Stimulated activated CD4-positive, alpha-beta T cell treated with anti-CD3 and anti-CD28 coated beads, Interleukin-1b, Interleukin-23, amount 100 ng/mL, for 1 hour (primary cell): ENCODE measurements around the gene OR51B4.
"Not testable (repeated sequence)": the region's sequence is repeated elsewhere in the genome, so short reads cannot be mapped to it uniquely, and the experiment has no call there.

Source experiments
- DNase-seq, 2 donors: peaks; one replicate each; pipeline ENCODE4 v3.0.0-alpha.2; 2020; ENCODE audit warnings: low read depth in 2 of 2

Gene OR51B4

DNA sequence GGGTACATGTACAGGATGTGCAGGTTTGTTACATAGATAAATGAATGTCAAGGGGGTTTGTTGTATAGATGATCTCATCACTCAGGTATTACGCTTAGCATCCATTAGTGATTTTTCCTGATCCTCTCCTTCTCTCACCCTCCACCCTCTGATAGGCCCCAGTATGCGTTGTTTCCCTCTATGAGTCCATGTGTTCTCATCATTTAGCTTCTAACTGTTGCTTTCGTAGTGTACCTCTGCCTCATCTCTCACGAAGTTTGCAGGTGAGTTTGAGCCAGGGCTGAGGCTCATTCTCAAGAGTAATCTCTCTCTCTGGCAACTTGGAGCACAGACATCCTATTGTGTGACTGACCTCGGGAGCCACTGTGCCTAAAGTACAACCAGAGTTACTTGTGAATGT, 27.4 kb downstream of the OR51B4 start:
- no peak for DNase-seq

DNA sequence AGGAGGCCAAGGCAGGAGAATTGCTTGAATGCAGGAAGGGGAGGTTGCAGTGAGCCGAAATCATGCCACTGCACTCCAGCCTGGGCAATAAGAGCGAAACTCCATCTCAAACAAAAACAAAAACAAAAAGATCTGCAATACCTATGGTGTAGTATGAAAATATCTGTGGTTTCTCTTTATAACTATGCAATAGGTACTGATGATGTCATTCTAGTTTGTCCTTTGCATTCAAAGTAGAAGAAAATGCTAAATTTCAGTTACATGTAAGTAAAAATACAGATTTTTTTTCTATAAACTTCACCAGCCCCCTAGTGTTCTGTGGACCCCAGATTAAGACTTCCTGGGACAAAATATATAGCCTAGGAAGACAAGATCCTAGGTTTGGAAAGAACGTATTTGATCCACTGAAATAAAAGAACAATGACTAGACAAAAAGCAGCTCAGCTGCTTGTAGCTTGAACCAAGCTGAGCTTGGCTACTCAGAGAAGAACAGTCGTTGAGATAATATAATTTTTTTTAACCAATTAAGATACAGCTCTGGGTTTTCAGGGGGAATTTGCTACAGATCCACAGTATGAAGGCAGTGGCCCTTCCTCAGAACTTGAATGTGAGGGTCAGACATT, 29.2 kb downstream of the OR51B4 start:
- DNase-seq, result no peak

DNA sequence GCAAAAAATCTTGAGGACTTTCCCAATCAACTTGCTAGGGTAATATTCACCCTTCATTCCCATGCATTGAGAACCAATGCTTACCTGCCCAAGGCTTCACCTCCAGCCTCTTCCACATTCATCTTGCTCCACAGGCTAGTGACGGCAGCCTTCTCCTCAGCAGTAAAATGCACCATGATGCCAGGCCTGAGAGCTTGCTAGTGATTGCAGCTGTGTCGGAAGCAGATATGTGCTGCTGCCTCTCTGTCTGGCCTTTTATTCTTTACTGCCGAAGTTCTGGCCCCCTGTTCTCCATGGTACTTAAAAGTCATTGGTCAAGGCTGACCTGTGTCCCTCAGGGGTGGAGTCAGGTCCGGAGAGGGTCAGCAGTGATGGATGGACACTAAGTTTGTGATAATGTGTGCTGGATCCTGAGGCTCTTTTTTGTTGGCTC, 32.0 kb downstream of the OR51B4 start, which contains the start of gene HBE1:
Gene HBE1 (minus strand): TSS at position 231 of the 433 bp plus-strand sequence. CDS start 55 bp downstream, at position 176.
- DNase-seq, result no peak

- no peak for DNase-seq
Observed at GRCh38 chr11:5267033-5267563, 34.6 kb downstream of the OR51B4 start.

DNA sequence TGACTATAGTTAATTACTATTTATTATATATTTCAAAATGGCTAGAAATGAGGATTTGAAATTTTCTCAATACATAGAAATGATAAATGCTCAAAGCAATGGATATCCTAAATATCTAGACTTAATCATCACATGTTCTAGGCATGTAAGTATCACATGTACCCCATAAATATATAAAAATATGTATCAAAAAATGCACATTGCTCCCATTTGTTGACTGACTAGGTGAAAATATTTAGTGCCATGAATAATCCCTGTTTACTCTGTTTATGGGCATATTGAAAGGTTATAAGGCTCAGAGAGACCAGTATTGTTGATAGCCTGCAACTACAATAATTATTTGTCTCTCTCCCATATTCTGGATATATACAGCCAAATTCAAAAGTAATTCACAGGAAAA, 35.1 kb downstream of the OR51B4 start:
- no peak for DNase-seq

DNA sequence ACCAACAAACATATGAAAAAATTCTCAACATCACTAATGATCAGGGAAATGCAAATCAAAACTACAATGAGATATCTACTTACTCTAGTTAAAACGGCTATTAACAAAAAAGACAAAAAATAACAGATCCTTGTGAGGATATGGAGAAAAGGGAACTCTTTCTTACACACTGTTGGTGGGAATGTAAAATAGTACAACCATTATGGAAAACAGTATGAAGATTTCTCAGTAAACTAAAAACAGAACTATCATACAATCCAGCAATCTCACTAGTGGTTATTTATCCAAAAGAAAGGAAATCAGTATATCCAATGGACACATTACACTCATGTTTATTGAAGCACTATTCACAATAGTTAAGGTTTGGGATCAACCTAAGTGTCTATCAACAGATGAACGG, 35.9 kb downstream of the OR51B4 start:
- no peak for DNase-seq

DNA sequence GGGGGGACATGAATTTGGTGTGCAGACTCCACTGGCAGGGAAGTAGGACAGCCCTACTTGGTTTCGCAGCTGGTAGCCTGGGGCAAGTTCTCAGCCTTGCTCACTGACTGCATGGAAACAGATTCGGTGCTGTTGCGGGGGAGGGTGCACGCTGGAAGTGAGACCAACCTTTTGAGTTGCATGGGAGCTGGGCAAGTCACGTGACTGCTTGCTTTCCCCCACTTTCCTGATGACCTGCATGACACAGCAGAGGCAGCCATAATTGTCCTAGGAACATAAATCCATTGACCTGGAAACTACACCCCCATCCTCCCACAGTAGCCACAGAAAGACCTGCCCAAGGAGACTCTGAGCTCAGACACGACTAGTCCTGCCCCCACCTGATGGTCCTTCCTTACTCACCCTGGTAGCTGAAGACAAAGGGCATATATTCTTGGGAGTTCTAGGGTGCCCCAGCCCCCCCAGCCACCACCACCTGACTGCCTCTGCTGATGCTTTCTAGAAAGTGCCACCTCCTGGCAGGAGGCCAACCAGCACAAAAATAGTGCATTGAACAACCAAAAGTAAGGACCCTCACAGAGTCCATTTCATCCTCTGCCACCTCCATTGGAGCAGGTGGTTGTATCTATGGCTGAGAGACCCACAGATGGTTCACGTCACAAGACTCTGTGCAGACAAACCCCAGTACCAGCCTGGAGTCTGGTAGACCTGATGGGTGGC, 43.0 kb downstream of the OR51B4 start:
- no peak for DNase-seq

DNA sequence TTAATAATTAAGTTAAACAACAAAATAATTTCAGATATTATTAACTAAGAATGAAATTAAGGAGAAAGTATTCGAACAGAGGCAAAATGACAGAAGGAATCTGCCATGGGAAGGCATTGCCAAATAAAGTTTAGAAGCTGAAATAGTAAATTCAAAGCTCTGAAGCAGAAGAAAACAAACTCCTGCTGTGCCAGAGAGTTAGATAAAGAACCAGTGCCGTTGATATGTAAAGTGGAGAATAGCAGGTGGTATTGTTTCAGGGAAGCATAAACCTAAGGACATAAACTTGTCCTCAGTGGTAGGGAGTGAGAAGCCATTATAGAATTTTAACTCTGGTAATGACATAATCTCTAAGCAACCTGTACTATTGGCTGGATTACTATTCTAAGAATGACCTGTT, 44.5 kb downstream of the OR51B4 start:
- no peak for DNase-seq

GRCh38 chr11:5254646-5255413, 46.9 kb downstream of the OR51B4 start, which contains the start of gene HBG2:
HBG2 (minus strand) TSS chr11:5254781; CDS start chr11:5254728, 53 bp downstream.
- not testable (repeated sequence) for DNase-seq

DNA sequence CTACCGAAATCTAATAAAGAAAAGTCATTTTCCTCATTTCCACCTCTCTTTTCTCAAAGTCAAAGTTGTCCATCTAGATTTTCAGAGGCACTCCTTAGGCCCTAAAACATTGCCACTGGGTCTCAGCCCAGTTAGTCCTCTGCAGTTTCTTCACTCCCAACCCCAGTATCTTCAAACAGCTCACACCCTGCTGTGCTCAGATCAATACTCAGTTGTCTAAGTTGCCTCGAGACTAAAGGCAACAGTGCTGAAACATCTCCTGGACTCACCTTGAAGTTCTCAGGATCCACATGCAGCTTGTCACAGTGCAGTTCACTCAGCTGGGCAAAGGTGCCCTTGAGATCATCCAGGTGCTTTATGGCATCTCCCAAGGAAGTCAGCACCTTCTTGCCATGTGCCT, 47.7 kb downstream of the OR51B4 start:
- not testable (repeated sequence) for DNase-seq

DNA sequence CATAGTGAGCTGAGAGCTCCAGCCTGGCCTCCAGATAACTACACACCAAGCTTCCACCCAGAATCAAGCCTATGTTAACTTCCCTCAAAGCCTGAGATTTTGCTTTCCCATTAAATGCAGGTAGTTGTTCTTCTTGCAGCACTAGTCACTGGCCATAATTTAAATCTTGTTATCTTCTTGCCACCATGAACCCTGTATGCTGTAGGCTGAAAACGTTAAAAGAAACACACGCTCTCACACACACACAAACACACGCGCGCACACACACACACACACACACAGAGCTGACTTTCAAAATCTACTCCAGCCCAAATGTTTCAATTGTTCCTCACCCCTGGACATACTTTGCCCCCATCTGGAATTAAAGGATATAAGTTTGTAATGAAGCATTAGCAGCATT, 48.3 kb downstream of the OR51B4 start:
- not testable (repeated sequence) for DNase-seq

- DNase-seq, result no peak
Observed at GRCh38 chr11:5252919-5253265, 48.9 kb downstream of the OR51B4 start.

- DNase-seq, result no peak
Observed at GRCh38 chr11:5252192-5252918, 49.4 kb downstream of the OR51B4 start.

- DNase-seq, result no peak
Observed at GRCh38 chr11:5251746-5252145, 50.0 kb downstream of the OR51B4 start.
